ENCODE data around the gene HPD.
A peak's percentile ranks its signal among the peaks of the same experiment; 100 is the strongest.

Gene HPD

GRCh38 chr12:121810234-121810817, 48.3 kb downstream of the HPD start:
- no peak for DNase-seq (ENCODE audit: low spot score)

- DNase-seq (ENCODE audit: low spot score): no peak
Observed at GRCh38 chr12:121809712-121810116, 48.9 kb downstream of the HPD start.

GRCh38 chr12:121808623-121809022, 50.0 kb downstream of the HPD start:
- no peak for DNase-seq (ENCODE audit: low spot score)

- no peak for DNase-seq (ENCODE audit: low spot score)
Observed at GRCh38 chr12:121807642-121808347, 50.9 kb downstream of the HPD start.

- peak; percentile 75 for DNase-seq (ENCODE audit: low spot score)
Observed at GRCh38 chr12:121806546-121807423, 51.9 kb downstream of the HPD start.

GRCh38 chr12:121806009-121806545, 52.6 kb downstream of the HPD start:
- no peak for DNase-seq (ENCODE audit: low spot score)

GRCh38 chr12:121805171-121806008, 53.3 kb downstream of the HPD start:
- DNase-seq (ENCODE audit: low spot score): no peak

- DNase-seq (ENCODE audit: low spot score): no peak
Observed at GRCh38 chr12:121804417-121805111, 54.1 kb downstream of the HPD start.

- peak; percentile 61 for DNase-seq (ENCODE audit: low spot score)
Observed at GRCh38 chr12:121803861-121804416, 54.7 kb downstream of the HPD start, which contains the start of gene SETD1B. SETD1B (plus strand) TSS chr12:121804009; CDS start chr12:121804738, 729 bp downstream.

- peak; percentile 98 for DNase-seq (ENCODE audit: low spot score)
Observed at GRCh38 chr12:121802843-121803698, 55.6 kb downstream of the HPD start.

- DNase-seq (ENCODE audit: low spot score): no peak
Observed at GRCh38 chr12:121802485-121802842, 56.2 kb downstream of the HPD start.

GRCh38 chr12:121801595-121802484, 56.8 kb downstream of the HPD start:
- no peak for DNase-seq (ENCODE audit: low spot score)

- DNase-seq (ENCODE audit: low spot score): peak; percentile 70
Observed at GRCh38 chr12:121800694-121801594, 57.7 kb downstream of the HPD start.

- peak; percentile 63 for DNase-seq (ENCODE audit: low spot score)
Observed at GRCh38 chr12:121799842-121800693, 58.6 kb downstream of the HPD start.

GRCh38 chr12:121799156-121799841, 59.4 kb downstream of the HPD start:
- peak; percentile 83 for DNase-seq (ENCODE audit: low spot score)

GRCh38 chr12:121798787-121799155, 59.9 kb downstream of the HPD start:
- no peak for DNase-seq (ENCODE audit: low spot score)

Data from cerebellar cortex (tissue), 1 donor.